HEK293 (cell line): Measurements from ENCODE around the gene NASP.

Experiments used
- CTCF ChIA-PET: fragments of 350-600 bp; formaldehyde crosslinking; extraction: SDS; loops from one replicate; lab custom pipeline; 2021; ENCODE audit warnings: antibody characterized with exemption; lab: Yijun Ruan, JAX
- POLR2A ChIA-PET: fragments of 300-600 bp; formaldehyde crosslinking; extraction: SDS; loops from one replicate; lab custom pipeline; 2020; ENCODE audit warnings: antibody characterized with exemption, inconsistent platforms; lab: Yijun Ruan, JAX
- H3K27ac ChIP-seq: fragments of 200-500 bp; sonication (Bioruptor generic); 2 replicates; pipeline ENCODE4 v1.5.1; 2014; ENCODE audit warnings: low read depth, low read length, control low read depth, inconsistent platforms; ENCODE audit errors: extremely low read depth
- H3K36me3 ChIP-seq, 2 experiments: fragments of 200-500 bp in 1 of 2; sonication (Bioruptor generic) in 1 of 2; 1 replicate in 1 of 2; 2 replicates in 1 of 2; pipeline ENCODE4 v1.5.1; 2014 to 2017; ENCODE audit warnings: inconsistent platforms in 2 of 2, low read length in 2 of 2; ENCODE audit not compliant: control insufficient read depth in 2 of 2, insufficient read depth in 1 of 2
- H3K4me1 ChIP-seq: fragments of 200-500 bp; sonication (Bioruptor generic); 2 replicates; pipeline ENCODE4 v1.5.1; 2014; ENCODE audit warnings: mild to moderate bottlenecking, low read length, inconsistent platforms; ENCODE audit not compliant: control insufficient read depth, insufficient read depth
- H3K4me3 ChIP-seq: 2 replicates; pipeline ENCODE4 v1.5.1; 2011; ENCODE audit warnings: low read depth, mild to moderate bottlenecking, control low read depth, low read length, moderate library complexity
- H3K9me3 ChIP-seq: fragments of 200-500 bp; sonication (Bioruptor generic); 2 replicates; pipeline ENCODE4 v1.5.1; 2014; ENCODE audit warnings: low read depth, low read length, inconsistent platforms; ENCODE audit not compliant: control insufficient read depth, insufficient read depth
- EGR2 ChIP-seq: fragments of 450-650 bp; formaldehyde crosslinking; IDR thresholded peaks from 2 replicates; pipeline ENCODE4 v1.5.1; 2016; ENCODE audit warnings: low read depth, missing biosample characterization, missing genetic modification characterization
- SP7 ChIP-seq: fragments of 450-650 bp; formaldehyde crosslinking; IDR thresholded peaks from 2 replicates; pipeline ENCODE4 v1.5.1; 2016; ENCODE audit warnings: missing biosample characterization, missing genetic modification characterization
- TCF7L2 ChIP-seq: IDR thresholded peaks from 2 replicates; pipeline ENCODE4 v1.6.1; 2011; ENCODE audit warnings: low read depth, mild to moderate bottlenecking, inconsistent platforms, low read length, moderate library complexity, borderline replicate concordance
- ZBTB8A ChIP-seq: fragments of 450-650 bp; formaldehyde crosslinking; IDR thresholded peaks from 2 replicates; pipeline ENCODE4 v1.5.1; 2016; ENCODE audit warnings: missing biosample characterization, missing genetic modification characterization
- ZFHX2 ChIP-seq: fragments of 450-650 bp; formaldehyde crosslinking; conservative IDR thresholded peaks from 2 replicates; pipeline ENCODE4 v1.5.1; 2016; ENCODE audit warnings: missing biosample characterization, missing genetic modification characterization
- ZNF16 ChIP-seq: fragments of 450-650 bp; formaldehyde crosslinking; IDR thresholded peaks from 2 replicates; pipeline ENCODE4 v1.5.1; 2016; ENCODE audit warnings: low read depth, missing biosample characterization, missing genetic modification characterization
- ZNF292 ChIP-seq: fragments of 450-650 bp; formaldehyde crosslinking; IDR thresholded peaks from 2 replicates; pipeline ENCODE4 v1.5.1; 2016; ENCODE audit warnings: low read depth, missing biosample characterization, missing genetic modification characterization, borderline replicate concordance
- ZNF341 ChIP-seq: fragments of 450-650 bp; formaldehyde crosslinking; IDR thresholded peaks from 2 replicates; pipeline ENCODE4; 2016; ENCODE audit warnings: low read depth, missing biosample characterization, missing genetic modification characterization
- ZNF404 ChIP-seq: fragments of 450-650 bp; formaldehyde crosslinking; IDR thresholded peaks from 2 replicates; pipeline ENCODE4 v1.5.1; 2017; ENCODE audit warnings: missing biosample characterization, missing genetic modification characterization
- ZNF514 ChIP-seq: fragments of 450-650 bp; formaldehyde crosslinking; IDR thresholded peaks from 2 replicates; pipeline ENCODE4 v1.5.1; 2016; ENCODE audit warnings: missing biosample characterization, missing genetic modification characterization
- ZNF561 ChIP-seq: fragments of 450-650 bp; IDR thresholded peaks from 2 replicates; pipeline ENCODE4 v1.5.1; 2018; ENCODE audit warnings: missing biosample characterization, missing genetic modification characterization, borderline replicate concordance
- ZNF600 ChIP-seq: fragments of 450-650 bp; formaldehyde crosslinking; IDR thresholded peaks from 2 replicates; pipeline ENCODE4 v1.5.1; 2016; ENCODE audit warnings: missing biosample characterization, missing genetic modification characterization
- ZNF707 ChIP-seq: fragments of 450-650 bp; formaldehyde crosslinking; IDR thresholded peaks from 2 replicates; pipeline ENCODE4 v1.5.1; 2016; ENCODE audit warnings: missing biosample characterization, missing genetic modification characterization
- ZNF747 ChIP-seq: fragments of 450-650 bp; formaldehyde crosslinking; IDR thresholded peaks from 2 replicates; pipeline ENCODE4 v1.5.1; 2016; ENCODE audit warnings: missing biosample characterization, missing genetic modification characterization
- TF ChIP-seq, protein P1 (sequence below): fragments of 450-650 bp; formaldehyde crosslinking; IDR thresholded peaks from 2 replicates; pipeline ENCODE4 v1.5.1; 2016; ENCODE audit warnings: missing biosample characterization, missing genetic modification characterization

Gene NASP

GRCh38 chr1:45541193-45541592 is 42.6 kb upstream of the NASP start:
- H3K9me3 ChIP-seq = no peaks in the 10 kb centered on the region
- no peak overlapping the region for H3K4me3 ChIP-seq
- no peak overlapping the region for H3K27ac ChIP-seq
- no peaks in the 10 kb centered on the region for H3K36me3 ChIP-seq
- TF ChIP-seq ZBTB8A = no peak
- no peak for TF ChIP-seq ZNF292 (tag by site-specific recombination)
- no peak for TF ChIP-seq ZNF747 (tag by site-specific recombination)
- no peak for TF ChIP-seq ZNF341 (tag by site-specific recombination)
- no peak for TF ChIP-seq SP7
- no peak for TF ChIP-seq TCF7L2
- TF ChIP-seq ZNF16 (tag by site-specific recombination) = no peak
- TF ChIP-seq, protein P1, sequence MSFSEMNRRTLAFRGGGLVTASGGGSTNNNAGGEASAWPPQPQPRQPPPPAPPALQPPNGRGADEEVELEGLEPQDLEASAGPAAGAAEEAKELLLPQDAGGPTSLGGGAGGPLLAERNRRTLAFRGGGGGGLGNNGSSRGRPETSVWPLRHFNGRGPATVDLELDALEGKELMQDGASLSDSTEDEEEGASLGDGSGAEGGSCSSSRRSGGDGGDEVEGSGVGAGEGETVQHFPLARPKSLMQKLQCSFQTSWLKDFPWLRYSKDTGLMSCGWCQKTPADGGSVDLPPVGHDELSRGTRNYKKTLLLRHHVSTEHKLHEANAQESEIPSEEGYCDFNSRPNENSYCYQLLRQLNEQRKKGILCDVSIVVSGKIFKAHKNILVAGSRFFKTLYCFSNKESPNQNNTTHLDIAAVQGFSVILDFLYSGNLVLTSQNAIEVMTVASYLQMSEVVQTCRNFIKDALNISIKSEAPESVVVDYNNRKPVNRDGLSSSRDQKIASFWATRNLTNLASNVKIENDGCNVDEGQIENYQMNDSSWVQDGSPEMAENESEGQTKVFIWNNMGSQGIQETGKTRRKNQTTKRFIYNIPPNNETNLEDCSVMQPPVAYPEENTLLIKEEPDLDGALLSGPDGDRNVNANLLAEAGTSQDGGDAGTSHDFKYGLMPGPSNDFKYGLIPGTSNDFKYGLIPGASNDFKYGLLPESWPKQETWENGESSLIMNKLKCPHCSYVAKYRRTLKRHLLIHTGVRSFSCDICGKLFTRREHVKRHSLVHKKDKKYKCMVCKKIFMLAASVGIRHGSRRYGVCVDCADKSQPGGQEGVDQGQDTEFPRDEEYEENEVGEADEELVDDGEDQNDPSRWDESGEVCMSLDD (tag by site-specific recombination) = no peak
- TF ChIP-seq ZNF514 = no peak
- TF ChIP-seq ZNF561 (tag by site-specific recombination) = no peak
- 0 out of 2 replicates have a peak, but pooled peaks cover under 1% of the 10 kb centered on the region for H3K4me1 ChIP-seq
- ChIA-PET CTCF (interaction anchor here (0.6 to 1.0 kb wide), 2 partner anchors 16 to 104 kb away, joined by 3 to 4 read pairs; no protein-coding TSS in a partner anchor), POLR2A (interaction anchor here (0.6 to 6.9 kb wide), 2 partner anchors 20 to 269 kb away, joined by 6 to 50 read pairs; partner anchors contain the start of gene PRDX1)

DNA sequence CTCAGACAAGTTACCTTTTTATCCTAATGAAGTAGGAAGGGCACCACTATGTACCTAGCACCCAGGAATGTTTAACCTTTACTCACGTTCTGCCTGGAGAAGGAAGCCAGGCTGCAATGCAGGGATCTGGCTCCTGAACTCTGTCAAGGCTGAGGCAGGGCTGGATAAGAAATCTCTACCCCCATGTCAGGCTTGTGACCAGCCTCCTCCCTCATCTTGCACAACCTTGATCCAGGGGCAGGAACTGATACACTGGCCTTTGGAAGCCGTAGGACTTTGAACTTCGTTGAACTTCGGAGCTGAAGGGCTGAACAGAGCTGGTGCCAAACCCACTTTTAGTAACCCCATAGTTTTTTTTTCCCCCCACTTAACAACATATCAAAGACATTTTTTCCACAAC is 41.2 kb upstream of the NASP start:
- H3K27ac ChIP-seq = no peak overlapping the region
- TF ChIP-seq ZNF600 = 0 out of 2 replicates have a peak, but pooled peaks have one; percentile 22
- TF ChIP-seq ZNF707 (tag by site-specific recombination) = no peak
- POLR2A ChIA-PET = interaction anchor here (6.9 kb wide), 1 partner anchor 21 kb away, joined by 50 read pairs; the partner anchor contains the start of gene PRDX1
- H3K9me3 ChIP-seq = no peaks in the 10 kb centered on the region
- H3K4me3 ChIP-seq = no peak overlapping the region
- H3K4me1 ChIP-seq = no peaks in the 10 kb centered on the region
- CTCF ChIA-PET = no interaction called here
- no peaks in the 10 kb centered on the region for H3K36me3 ChIP-seq

GRCh38 chr1:45543581-45544417 is 40.0 kb upstream of the NASP start:
- TF ChIP-seq ZNF404 (tag by site-specific recombination) (no peak), EGR2 (tag by site-specific recombination) (peak; percentile 54), ZFHX2 (peak; percentile 35; the same call in 1 of the 2 replicates)
- Histone ChIP-seq H3K36me3 (no peaks in the 10 kb centered on the region), H3K4me3 (no peak overlapping the region), H3K4me1 (no peaks in the 10 kb centered on the region), H3K9me3 (no peaks in the 10 kb centered on the region), H3K27ac (no peak overlapping the region)
- ChIA-PET POLR2A (interaction anchor here (0.6 to 6.9 kb wide), 2 partner anchors 23 to 240 kb away, joined by 3 to 50 read pairs; partner anchors contain the start of gene PRDX1), CTCF (interaction anchor here (0.5 to 1.2 kb wide), 5 partner anchors 26 to 188 kb away, joined by 3 to 5 read pairs (median 3); no protein-coding TSS in a partner anchor)
